HuH-7 (cell line): Measurements from ENCODE around the gene FBXL13.

ENCODE experiments used
- DNase-seq: peaks from one replicate; pipeline ENCODE4 v3.0.0; 2011; ENCODE audit warnings: low spot score

FBXL13 gene

DNA sequence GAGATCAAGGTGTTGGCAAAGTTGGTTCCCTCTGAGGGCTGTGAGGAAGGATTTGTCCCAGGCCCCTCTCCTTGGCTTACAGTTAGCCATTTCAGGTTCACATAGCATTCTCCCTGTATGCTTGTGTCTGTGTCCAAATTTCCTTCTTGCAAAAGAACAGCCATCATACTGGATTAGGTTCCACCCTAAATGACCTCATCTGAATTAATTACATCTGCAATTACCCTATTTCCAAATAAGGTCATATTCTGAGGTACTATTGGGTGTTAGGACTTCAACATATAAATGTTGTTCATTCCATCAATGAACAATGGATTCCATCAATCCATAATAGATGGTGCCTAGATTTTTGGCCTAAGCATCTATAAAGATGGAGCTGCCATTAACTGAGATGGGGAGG is 178.0 kb downstream of the FBXL13 start:
- DNase-seq = no peak

DNA sequence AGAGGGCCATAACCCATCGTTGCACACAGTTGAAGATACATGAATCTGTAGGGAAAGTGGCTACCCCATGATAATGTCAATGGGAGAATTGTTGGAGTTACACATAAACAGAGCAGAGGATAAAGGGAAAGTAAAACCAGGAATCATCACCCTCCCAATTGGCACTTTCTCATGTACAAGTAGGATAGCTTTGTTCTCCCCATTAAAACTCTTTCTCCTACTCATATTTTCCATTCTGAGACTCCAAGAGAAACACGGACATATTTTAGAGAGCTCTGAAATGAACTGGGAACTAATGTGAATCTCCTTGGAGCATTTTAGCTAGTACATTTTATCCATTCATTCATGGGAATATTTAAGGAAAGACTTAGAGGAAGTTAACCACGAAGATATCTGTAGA is 179.0 kb downstream of the FBXL13 start:
- DNase-seq = no peak

DNA sequence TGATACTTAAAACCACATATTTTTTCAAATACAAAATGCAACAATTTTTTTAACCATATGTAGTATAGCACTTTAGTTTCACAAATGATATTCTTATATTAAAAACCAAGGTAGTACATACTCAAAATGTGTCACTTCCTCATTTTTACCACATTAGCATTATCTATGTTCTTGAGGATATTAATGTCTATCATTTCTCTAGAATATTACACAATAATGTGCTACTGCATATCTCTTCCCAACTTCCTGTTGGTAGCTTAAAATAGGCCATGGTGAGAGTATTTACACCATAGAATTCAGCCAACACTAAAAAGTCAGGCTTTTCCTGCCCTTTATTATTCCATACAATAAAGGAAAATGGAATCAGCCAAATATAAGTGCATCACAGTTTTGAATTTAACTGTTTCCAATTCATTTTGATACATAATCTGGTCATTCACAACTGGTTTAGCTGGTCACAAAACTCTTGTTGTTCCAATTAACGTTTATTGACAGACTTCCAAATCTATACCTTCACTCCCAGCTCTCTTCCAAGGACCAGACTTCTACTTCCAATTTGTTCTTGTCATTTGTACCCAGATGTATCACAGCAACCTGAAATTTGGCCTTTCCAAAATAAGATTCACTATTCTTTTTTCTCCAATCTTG is 181.8 kb downstream of the FBXL13 start:
- no peak for DNase-seq

DNA sequence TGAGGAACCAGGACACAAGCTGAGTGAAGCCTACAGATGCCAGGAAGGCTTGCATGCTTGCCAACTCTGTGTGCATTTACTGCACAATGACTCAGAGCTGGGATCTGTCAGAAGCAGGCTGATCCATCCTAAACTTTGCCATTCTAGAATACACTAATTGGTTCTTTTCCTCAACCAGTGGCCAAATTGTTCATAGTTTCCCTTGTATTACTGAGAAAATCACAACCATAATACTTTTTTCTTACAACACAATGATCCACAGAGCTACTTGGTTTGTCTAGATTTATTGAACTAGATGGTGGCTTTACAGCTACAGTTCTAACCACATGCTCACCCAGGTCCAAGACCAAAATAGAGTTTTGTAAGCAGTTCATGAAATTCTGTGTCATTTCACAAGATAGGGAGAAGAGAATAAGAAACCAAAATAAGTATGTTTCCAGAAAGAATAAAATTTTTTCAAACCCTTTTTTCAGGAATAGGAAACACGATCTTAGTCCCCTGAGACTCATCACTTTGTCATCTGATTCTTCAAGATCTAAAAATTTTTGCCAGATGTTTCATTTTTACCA is 182.8 kb downstream of the FBXL13 start:
- DNase-seq = no peak

DNA sequence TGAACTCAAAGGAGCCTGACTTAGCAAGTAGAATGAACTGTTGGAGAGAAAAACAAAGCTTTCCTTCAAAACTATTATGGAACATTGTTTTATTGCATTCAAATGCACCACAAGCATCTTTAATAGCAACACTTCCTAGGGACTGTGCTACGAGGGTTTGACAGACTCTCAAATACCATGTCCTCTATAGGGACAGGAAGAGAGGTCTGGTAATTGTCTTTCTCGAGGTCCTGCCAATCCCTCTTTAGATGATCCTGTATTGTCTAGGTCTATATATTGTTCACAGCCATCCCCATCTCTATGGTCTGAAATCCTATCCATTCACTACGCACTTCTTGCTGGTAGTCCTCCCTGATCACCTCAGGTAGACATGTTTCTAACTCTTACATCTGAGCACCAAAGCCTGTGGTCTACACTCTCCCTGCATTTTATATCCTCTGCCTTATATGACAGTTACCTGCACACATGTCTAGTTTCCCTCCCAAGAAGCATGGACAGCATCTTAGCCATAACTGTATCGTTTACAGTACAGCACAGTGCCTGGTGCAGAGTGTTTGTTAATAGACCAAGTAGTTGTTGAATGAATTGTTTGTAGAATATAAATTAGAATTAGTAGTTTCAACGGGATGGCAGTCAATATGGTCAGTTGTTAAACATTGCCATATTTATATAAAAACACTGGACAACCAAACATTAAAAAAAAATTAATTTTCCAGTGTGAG is 183.5 kb downstream of the FBXL13 start:
- no peak for DNase-seq

DNA sequence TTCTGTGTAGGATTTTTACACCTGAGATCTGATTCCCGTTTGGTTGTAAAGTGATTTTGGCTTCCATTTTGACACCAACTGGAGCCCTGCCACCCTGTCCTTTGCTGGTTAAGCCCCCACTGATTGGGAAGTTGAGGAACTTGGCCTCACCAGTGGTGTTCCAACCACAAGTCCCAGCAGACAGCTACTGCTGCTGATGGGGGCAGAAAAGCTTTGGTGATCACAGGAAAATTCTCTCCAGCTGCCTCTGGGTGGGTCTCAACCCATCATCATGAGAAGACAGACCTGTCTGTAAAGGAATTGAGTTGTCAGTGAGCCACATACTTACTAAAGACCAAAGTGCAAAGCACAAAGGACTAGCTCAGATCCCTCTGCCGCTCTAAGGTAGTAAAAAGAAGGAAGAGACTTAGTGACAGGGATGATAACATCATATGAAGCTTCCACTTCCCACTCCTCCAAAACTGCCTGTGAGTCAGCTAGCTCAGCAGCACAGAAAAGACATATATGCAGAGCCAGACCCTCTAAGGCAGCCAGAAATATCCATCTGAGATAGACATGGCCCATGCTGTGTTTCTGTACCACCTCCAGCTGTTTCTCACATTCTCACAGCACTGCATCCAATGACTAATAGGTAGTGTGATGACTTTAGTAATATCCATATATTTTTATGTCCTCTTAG is 184.2 kb downstream of the FBXL13 start:
- DNase-seq = no peak

DNA sequence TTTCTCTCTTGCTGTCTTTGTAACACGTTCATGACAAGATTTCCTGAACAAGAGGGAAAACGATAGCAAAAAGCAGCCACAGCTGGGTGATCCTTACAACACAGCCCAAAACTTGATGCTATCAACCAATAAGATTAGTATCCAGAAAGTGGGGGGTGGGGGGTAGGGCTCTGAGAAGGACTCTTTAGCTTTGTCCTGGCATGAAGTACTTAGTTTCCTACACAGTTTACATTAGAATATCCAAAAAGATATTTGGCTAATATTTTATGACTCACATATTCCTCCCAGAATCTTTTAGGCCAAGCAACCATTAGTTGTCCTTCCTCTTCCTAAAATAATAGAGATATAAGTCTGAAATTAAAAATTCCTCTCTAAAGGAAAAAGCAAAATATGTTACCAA is 184.7 kb downstream of the FBXL13 start:
- DNase-seq = no peak

DNA sequence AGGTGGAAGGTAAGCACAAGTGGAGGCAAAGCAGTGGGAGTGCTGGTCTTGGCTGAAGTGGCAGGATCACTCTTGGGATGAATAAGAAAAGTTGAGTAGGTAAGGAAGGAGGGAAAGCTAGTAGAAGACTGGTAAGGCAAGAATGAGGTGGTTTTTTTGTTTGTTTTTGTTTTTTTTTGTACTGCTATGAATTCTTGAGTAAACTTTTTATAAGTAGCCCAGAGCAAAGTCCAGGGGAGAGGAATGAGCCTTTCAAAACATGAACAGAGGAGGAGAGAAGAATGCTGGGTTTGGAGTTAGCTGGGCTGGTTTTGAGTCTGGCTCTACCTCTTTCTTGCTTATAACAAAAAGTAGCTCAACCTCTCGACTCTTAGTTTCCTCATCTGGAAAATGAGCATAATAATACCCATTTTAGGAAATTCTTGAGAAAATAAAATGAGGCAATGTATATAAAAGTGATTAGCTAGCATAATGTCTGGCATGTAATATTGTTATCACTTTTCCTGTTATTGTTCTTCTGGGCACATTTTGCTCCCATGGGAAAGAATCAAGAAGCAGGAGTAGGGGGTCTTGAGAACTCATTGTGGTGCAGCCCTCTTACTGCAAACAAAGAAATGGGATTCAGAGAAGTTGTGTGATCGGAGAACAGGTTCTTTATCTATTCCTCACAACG is 185.9 kb downstream of the FBXL13 start:
- DNase-seq = no peak

DNA sequence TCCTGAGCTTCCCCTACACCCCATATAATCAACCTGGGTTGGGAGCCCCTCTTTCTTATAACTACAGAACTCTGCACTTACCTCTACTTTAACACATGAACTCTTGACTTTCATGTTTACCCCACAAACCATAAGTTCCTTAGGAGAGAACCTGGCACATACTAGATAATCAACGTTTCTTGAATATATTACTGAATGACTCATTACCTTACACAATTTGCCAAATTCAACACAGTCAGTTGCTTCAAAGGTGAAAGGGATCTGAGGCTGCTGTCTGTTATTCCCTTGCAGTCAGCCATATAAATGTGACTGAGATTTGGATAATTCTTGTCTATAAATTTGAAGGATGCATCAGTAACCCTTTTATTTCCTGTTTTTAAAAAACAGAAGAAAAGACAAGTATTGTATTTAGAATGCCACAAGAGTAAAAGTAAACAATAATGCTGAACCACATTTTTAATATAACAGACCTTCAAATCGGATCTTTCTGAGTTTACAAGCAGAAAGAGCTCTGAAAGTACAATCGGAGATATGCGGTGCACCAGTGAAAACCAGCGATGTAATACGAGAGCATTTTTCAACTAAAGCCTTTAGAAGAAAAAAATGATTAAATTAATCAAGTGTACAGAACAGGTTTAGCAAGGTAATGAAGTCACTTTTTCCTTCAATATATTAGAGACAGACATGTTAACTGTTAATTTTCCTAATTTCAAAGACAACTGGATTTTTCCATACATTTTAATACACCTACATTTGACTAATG is 191.3 kb downstream of the FBXL13 start:
- DNase-seq = no peak

DNA sequence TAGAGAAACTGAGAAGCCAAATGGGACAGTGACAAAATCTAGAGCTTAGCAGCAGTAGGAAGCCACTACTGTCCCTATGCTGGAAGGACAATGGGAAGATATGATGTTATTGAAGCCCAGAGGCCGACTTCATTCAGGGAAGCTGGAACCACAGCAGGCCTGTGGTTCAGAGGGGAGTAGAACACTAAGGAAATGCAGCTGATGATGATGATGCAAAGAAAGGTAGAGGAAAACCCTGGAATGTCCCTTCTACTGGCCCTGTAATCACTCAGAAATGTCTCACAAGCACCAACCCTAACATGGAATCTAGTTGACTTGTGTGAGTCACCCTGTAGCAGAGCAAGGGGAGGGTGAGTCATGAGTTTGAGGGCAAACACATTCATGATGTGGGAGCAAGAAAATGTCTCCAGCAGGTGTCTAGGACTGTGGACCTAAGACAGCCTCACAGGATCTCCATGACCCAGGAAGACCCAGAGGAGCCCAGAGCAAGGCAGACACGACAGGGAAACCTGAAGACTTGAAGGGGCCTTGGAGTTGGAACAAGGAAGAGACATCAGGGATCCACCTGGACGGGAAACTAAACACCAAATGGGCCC is 198.8 kb downstream of the FBXL13 start:
- DNase-seq = no peak

DNA sequence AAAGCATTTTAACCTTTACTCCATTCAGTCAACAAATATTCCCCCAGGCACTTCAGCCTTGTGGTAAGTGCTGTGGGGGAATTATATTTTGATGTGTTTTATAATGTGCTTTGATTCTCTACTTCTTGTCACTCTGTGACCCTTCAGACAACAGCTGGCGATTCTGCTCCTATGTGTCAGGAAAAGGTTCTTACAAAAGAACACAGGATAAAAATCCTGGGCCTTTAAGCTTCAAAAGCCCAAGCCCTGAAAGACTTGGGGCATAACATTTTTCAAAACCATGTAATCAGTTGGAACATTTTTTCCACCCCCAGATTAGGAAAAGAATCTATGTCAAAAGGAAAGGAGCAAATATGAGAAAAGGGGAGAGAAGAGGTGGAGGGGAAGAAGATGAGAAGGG is 199.6 kb downstream of the FBXL13 start:
- DNase-seq = no peak

DNA sequence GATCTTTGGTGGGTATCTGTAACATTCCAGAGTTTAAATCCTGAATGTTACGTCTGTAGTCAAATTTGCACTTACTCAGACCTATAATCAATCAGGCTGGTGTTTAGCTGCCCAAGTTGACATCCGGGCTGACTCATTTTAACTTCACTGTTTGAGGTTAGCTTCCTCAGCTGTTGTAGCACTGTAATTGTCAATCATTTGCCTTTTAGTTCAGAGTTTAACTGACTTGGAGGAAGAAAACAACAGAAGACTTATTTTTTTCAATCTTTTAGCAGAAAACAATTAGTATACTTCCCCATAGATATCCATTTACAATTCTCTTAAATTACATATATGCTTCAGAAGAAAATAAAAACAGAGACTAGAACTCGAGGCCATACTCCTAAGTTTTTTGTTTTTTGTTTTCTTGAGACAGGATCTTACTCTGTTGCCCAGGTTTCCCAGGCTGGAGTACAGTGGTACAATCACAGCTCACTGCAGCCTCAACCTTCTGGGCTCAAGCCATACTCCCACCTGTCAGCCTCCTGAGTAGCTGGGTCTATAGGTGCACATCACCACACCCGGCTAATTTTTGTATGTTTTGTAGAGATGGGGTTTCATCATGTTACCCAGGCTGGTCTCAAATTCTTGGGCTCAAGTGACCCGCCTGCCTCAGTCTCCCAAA is 200.3 kb downstream of the FBXL13 start:
- DNase-seq = no peak

DNA sequence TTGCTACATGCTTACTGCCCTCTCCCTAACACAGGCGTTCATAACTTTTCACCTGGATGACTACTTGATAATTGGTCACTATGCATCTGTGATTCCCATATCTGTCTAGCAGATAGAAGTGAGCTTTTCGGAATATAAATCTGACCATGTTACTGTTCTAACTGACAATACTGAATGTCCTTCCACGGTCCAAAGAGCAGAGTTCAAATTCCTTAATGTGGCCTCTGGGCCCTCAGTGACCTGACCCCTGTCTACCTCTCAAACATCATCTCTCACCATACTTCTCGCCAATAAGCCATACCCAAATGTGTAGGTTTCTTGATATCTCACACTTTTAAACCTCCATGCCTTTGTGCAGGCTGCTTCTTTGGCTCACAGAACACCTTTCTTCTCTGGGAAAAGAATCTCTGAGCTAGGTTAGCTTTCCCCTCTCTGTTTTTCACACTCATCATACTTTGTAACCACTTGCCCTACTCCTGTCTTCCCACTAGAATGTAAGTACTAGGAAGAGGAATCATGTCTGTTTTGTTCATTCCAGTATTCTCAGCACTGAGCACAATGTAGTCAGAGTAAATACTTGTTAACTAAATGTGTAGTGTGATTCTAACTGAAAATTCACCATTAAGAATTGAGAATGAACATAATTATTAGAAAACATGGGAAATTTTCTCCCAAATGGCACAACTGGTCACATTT is 201.0 kb downstream of the FBXL13 start:
- no peak for DNase-seq

DNA sequence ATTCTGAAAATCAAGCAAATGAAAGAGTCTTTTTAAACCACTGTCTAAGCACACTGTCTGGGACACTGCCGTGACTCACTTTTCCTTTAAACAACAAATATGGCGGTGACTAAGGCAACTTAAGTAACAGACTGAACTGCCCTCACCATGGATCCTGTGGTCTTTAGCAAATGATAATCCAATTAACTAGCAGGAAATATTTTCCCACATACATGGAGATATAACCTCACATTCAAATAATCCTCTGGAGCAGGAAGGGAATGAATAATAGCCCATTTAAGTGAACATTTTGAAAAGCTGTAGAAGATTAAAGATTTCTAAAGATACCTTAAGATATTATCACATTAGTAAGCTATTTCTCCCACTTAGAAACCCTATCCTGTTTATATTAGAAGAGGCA is 202.1 kb downstream of the FBXL13 start:
- DNase-seq = no peak

DNA sequence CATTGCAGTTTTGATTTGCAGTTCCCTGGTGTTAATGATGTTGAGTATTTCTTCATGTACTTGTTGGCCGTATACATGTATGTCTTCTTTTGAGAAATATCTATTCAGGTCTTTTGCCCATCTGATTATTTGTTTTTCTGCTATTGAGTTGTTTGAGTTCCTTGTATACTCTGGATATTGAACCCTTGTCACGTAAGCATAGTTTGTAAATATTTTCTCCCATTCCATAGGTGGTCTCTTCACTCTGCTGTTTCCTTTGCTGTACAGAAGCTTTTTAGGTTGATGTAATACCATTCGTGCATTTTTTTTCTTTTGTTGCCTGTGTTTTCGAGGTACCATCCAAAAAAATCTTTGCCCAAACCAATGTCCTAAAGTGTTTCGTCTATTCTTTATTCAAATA is 205.4 kb downstream of the FBXL13 start:
- no peak for DNase-seq

DNA sequence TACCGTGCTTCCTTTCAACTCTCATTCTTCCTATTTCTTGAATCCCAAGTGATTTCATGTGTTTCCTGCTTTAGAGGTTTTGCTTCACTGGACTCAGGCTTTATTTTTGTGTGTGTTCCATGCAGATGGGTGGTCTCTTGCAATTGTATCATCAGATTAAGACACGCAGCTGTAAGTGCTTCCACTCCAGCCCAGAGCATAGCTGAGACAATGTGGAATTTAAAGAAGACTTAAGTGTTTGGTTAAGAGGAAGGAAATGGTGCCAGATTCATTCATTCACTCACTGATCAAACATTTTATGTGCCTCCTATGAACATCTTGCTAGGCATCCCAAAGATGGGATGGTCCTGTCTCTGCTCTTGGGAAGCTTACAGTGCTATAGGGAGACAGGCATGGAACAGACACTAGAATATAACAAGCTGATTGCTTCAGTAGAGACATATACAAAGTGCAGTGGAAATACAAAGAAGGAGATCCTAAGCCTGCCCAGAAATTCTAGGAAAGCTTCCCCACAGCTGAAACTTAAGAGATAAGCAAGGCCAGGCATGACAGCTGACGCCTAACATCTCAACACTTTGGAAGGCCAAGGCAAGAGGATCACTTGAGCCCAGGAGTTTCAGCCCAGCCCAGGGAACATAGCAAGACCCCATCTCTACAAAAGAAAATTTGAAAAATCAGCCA is 207.9 kb downstream of the FBXL13 start:
- DNase-seq = no peak

DNA sequence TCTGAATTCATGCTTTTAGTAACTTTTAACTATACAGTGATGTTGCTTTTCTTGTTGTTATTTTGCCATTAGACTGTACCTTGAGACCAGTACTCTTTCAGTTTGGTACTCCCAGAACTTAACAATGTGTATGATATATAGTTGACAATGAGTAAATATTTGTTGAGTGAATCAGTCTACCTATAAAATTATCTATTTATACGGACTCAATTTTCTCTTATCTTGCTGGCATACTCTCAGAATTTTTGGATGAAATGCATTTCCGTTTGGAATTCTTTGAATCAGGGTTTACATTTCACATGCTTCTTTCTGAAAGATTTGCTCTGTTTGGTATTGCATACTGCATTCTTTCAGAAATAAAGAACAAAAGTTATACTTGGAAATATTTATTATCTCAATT is 209.6 kb downstream of the FBXL13 start:
- DNase-seq = no peak

DNA sequence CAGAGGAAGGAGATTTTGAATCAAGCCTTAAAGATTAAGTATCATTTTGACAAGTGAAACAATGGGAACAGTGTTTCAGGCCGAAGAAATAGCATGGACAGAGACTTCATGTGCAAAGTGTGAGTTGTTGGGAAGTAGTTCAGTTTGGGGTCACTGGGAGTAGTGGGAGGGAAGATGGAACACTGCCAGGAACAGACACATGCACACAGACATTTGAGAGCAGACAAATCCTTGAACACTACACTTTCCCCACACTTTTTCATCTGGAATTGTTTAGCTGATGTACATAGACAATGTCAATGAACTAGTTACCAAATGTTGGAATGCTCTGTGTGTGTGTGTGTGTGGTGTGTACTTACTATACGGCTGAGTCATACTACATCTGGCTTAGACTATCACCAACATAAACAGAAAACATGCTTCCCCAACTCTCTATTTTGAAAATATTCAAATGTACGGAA is 214.2 kb downstream of the FBXL13 start:
- DNase-seq = no peak

DNA sequence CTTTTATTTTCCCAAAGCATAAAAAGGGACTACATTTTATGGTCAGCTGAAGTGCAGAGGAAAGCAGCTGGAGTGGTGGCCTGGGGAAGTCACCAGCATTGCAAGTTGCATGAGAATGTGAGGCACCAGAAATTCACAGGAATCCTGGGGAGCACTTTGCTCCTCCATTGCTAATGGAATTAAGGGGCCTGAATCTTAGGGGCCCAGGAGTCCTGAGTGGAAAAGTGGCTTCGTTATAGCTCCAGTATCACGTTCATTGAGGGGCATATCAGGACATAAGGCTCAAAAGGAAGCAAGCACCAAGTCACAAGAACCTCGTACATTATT is 214.8 kb downstream of the FBXL13 start:
- DNase-seq = no peak
